GM19240 (cell line): Measurements from ENCODE around the gene EXOC6B.

Experiments used
- DNase-seq: peaks from one replicate; pipeline ENCODE4 v3.0.0; 2011; ENCODE audit warnings: low spot score; ENCODE audit not compliant: insufficient read length

EXOC6B gene

DNA sequence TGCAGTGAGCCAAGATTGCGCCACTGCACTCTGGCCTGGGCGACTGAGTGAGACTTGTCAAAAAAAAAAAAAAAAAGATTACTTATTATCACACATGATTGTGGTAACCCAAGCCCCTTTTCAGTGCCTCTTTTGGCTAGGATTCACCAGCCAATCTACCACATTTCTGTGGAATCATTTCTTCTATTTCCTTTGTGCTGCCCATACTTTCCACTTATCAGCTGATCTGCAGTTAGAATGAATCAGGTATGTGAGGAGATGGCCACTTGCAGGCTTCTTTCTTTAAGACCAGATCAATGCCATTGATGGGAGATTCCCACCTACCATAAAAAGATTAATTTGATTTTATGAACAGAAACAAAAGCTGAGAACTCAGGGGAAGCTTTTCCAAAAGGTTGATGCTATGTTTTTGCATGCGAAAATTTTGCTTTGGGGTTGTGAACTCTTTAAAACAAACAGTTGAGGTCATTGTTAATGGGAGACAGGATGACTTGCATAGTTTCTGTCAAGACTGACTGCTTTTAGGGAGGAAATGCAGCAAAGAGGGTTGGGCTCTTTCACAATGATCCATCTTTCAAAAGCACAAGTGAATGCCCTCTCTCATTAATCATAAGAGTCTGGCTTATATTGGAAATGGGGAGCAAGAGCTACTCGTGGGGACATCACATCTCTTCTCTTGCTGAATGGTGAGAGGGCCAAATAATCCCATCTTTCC lies 611.2 kb downstream of the EXOC6B start:
- no peak for DNase-seq

DNA sequence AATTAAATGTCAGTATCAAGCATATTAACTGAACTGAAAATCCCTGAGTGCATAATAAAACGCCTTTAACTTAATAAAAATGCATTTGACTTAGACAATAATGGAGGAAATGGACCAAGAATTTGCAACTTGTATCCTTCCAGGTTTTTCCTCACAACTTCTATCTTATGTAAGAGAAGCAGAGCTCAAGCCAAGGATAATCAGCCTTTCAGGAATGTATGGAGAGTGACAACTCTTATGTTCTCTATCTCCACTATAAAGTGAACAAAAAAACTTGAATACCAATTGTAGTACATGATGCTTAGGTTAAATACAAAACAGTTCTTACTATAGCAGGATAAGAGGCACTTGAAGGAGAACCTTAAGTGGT lies 613.4 kb downstream of the EXOC6B start:
- DNase-seq = no peak

DNA sequence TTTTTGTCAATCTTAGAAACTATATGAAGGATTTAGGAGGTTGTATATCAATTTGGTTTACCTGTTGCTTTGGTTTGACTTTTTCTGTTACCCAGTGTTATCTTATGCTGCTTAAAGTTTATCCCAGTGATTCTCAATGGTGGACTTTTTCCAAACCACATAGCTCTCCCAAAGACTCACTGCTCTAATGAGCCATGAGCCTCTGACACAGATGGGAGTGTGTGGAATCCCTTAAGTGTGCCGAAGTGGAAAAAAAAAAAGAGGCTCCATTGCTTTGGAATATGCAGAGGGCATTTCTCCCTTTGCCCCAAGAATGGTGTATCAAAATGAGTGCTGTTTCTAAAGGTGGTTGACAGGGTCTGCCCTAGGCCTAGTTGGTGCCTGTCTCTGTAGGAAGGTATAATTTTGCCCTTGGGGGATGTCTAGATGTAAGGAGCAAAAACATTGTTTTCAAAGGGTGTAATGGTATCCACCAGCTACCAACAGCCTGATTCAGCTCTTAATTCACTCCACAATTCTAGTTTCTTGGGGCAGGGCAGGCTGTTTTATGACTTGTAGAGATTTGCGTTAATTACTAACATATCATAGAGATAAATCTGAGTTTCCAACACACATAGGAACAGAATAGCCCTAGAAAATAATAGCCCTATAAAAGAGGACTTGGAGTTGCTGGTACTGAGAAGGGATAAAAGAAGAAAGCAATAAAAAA lies 613.9 kb downstream of the EXOC6B start:
- no peak for DNase-seq

DNA sequence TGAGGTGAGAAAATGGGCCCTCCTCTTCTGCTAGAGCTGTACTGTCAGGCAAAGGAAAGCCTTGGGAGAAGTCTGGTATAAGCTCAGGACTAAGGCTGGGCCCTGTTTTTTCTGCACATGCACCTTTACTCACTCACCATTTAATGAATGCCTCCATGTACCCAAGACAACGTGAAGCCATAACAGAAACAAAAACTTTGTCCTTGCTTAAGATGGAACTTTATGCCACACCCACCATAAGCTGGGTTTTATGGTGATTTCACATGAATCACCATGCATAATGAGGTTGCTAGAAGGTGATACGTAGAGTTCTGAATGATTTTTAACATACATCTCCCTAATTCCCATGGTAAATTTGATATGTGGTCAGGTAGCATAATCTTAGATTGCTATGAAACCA lies 614.5 kb downstream of the EXOC6B start:
- DNase-seq = no peak

DNA sequence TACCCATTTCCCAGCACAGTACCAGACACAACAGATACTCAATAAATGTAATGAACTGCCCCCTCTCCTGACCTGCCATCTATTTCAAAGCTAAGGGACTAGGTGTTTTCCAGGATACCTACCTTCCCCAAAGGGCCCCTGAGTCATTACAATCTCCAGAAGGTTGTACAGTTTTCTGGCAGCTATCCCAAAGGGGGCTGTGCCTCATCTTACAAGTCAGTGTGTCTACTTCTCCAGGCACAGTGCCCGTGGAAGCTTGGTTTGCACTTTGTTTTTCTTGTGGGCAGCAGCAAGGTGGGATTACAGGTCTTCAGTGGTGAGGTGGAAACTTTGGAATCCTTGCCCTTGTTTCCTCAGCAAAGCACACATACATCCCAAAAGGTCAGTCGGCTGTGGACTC lies 615.4 kb downstream of the EXOC6B start:
- no peak for DNase-seq

DNA sequence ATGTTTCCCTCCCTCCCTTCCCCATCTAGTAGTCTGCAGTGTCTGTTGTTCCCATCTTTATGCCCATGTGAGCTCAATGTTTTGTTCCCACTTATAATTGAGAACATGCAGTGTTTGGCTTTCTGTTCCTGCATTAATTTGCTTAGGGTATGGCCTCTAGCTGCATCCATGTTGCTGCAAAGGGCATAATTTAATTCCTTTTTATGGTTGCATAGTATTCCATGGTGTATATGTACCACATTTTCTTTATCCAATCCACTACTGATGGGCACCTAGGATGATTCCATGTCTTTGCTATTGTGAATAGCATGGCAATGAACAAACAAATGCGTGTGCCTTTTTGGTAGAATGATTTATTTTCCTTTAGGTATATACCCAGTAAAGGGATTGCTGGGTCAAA lies 617.6 kb downstream of the EXOC6B start:
- DNase-seq = no peak

DNA sequence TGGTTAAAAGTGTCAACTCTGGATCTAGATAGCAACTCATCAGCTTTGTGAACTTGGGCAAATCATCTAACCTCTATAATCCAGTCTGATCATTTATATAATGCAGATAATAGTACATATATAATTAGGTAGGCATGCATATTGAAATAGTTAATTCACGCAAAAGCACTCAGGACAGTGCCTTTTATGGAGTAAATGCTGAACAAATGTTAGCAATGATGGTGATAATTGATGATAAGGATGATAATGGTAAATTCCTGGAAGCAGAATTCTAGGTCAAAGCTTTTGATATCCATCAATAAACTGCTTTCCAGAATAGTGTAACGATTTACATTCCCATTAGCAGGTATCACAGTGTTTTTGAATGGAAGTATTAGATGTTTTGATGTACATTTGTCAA lies 618.5 kb downstream of the EXOC6B start:
- DNase-seq = no peak

DNA sequence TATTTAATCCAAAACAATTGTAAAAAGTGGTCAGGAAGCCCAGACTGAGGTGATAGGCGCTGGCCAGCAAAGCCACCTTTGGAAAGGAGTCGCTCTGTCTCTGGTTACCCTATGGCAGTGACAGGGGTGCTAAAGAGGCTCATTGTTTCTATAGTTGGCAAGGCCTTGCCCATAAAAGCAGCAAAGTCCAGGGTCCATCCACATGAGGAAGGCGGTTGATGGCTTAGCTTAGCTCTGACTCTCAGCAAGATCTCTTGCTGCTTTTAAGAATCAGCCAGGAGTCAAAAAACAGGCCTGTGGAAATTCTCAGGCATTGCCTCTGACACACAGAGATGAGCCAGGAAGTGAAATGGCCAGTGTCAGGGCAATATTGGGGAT lies 620.3 kb downstream of the EXOC6B start:
- no peak for DNase-seq

DNA sequence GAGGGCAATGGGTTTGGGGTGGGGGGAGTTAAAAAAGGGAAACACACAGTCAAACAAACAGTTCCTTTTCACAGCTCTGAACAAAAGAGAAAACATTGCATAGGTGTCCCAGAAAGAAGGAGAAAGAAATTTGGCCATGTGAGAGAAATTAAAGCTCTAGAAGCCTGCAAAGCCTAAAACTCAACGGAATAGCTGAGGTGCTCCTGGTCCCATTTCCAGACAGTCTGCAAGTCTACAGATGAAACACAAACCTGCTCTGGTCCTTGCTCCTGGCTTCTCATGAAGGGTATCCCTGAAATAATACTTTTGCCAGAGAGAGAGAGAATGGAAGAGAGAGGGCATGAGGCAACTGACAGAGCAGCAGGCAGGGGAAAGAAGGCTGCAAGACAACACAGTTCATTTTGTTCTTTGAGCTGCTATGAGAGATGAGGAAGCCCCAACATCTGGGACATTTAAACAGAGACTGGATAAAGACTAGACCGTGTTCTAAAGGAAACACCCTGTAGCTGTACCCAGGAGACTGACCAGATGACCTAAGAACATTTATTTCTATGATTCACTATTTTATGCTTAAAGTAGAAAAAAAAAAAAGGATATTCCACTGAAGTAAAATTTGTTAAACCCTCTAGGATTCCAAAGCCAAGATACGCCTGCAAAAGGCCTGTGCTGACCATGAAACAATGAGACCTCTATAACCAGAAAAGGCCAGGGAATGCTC lies 620.9 kb downstream of the EXOC6B start:
- no peak for DNase-seq

DNA sequence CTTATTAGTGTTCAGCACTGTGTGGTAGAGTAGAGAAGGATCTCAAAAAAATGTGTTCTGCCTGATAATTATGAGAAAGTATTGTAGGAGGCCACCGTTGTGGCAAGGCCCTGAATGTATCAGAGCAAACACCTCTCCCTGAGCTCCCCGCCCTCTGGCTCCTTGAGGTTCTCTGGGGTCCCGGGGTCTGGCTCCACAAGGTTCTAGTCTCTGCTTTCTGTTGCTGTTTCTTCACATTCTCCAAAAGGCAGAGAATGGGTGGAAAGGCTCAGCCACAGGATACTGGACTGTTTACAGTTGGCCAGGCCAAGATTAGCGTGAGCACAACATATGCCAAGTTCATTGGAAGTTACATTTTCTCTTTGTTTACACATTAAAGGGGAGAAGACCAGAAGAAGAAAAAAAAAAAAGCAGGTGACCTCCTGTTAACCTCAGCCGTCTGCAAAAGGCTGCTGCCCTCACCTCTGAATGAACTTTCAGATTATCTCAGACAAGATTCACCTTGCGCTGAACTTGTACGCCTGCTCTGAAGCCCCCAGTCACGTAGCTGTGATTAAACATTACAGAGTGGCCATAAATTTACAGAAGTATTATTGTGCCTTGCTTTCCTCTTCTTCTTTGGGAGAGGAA lies 621.6 kb downstream of the EXOC6B start:
- DNase-seq = no peak

DNA sequence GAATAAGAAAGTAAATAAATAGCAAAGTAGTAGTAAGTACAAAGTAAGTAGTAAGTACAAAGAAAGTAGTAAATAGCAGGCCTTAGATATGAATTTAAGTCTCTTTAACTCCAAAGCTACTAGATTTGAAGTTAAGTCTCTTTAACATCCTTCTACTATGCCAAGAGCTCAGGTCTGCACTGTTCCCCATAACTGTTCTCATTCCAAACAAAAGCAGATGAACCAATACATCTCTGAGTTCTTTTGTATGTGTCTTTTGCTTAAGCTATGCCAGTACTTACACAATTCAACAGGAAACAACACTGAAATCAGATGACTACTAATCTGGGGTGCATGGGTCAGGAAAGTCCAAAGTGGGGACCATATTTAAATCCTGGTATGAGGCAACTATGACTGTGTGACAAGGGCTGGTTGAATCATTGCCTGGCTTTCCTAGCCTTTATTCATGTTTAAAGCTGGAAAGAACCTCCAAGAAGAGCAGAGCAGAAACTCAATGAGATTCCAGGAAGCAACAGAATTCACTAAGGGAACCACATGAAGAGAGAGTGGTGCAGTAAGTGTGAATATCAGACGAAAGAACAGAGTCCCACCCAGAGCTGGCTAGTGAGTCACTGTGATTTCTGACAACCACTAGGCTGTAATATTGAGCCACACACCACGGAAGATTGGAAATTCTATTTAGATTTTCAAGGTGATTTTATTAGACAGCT lies 627.1 kb downstream of the EXOC6B start:
- no peak for DNase-seq

DNA sequence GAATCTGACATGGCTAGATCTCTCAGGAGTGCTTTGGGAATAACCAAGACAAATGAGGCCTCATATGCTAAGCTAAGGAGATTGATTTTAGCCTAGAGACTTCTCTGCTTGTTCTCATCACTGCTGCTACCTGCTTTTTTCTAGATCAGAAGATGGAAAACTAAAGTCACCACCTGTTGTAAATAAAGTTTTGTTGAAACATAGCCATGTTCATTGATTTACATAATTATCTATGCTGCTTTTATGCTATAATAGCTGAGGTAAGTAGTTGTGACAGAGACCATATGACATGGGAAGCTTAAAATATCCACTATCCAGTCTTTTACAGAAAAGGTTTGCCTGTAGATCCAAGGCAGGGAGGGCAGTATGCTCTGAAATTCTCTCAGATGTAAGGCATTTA lies 632.1 kb downstream of the EXOC6B start:
- DNase-seq = no peak

DNA sequence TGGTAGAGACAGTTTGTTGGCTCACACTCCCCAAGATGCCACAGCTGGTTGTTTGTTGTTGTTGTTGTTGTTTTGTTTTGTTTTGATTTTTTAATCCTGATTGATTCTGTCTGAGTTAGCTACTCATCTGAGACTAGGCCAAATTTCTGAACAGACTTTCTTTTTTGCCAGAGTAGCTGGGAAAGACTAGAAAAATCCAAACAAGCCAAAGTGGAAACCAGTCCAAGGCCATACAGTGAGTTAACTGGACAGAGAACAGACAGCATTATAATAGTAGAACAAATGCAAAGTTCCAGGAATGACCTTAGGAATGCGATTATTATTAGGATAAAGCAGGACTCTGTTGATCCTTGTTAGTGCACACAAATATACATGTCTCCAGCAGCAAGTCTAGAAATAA lies 634.4 kb downstream of the EXOC6B start:
- DNase-seq = no peak

DNA sequence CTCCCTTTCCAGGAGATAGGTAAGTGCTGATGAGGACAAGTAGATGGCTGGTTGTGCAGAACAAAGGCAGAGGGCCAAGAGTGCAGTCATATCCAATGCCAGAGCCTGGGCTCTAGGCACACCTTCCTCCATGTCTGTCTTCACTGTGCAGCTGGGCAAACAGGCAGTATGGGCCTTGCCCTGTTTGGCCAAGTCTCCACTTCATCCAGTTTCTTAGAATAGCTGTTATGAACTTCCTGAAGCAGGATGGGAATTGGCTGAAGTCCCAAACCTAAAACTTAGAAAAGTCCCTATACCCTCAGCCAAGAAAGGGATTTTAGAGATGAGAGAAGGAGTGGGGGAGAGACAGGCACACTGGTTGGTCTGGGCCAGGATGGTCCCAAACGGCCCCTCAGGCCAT lies 640.6 kb downstream of the EXOC6B start:
- DNase-seq = no peak

DNA sequence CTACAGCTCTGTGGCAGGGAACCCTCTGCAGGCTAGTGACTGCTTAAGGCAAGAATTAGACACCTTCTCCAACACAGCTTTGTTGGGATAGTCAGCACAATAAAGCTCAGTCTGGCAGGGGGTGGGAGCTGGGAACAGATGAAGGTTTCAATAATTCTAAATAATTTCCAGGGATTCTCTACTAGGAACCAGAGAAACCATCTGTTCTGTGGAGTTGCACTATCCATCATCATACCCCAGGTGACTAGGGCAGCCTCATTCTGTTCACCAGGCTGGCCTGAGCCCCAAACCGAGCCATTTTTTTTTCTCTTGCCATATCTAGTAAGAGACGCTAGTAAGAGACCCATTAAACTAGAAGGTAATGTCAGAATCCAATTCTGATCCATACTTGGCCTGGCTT lies 642.4 kb downstream of the EXOC6B start:
- DNase-seq = no peak

DNA sequence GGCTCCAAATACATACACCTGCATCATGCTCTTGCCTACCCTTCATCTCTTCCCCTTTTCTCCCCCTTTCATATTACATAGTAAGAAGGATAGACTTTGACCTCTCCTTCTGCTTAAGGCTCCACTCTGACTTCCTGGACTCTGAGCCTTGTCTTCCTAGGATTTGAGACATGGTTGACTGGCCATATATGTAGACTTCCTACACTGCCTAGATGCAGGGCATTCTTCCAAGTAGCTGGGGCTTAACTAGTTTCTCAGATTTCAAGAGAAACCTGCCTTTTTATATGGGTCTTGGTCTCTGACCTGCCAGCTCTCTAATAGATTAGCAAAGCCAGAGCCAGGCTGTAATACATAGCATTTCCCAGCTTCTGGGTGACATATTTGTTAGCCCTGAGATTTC lies 642.8 kb downstream of the EXOC6B start:
- no peak for DNase-seq

DNA sequence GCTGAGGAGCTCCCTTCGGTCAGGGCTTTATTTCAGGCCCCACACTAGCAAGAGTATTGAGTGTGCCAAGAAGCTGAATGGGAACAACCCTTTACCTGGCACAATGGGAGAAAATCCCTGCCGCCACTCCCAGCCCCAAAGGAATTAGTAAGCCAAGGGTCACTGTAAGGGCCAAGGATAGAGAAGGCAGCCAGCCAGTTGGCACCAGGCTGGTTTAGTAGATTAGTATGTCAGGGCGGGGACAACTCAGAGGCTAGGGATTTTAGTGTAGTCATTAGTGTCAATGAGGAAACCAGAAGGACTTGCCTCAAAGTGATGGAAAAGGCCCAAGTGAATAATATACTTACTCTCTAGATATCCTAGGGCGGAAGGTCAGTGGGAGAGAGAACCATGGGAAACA lies 643.3 kb downstream of the EXOC6B start:
- no peak for DNase-seq

DNA sequence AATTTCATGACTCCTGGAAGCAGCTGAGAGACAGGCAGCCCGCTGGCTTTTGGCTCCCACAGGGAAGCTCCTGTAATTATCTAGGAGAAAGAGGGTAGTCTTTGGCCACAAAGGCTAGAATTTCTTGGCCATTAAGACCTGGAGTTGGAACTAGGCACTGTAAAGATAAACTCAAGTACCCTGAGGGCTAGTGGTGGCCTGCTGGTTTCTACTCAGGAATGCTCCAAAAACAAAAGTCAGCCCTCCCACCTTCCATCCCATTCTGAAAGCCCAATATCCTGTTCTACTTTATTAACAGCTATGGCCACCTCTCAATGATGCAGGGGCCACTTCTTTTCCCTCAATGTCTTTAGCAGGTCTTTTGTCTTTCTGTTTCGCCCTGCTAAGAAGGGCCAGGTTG lies 644.2 kb downstream of the EXOC6B start:
- DNase-seq = no peak

DNA sequence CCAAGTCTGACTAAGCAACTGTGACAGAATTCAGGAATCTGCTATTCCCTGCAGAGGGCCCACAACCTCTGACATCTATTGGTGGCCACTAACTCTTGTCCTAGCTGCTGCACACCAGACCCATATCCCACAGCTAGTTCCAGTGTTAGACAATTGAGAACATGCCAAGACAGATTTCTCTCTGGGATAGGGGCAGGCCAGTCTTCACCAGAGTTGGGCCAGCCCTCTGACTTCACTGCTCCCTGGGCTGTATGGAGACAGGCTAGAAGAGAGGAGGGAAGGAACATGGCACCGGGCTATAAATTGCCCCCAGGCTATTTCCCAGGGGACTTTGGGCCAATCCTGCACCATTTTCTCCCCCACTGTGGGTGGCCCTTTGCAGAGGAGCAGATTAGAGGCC lies 645.5 kb downstream of the EXOC6B start:
- DNase-seq = no peak

DNA sequence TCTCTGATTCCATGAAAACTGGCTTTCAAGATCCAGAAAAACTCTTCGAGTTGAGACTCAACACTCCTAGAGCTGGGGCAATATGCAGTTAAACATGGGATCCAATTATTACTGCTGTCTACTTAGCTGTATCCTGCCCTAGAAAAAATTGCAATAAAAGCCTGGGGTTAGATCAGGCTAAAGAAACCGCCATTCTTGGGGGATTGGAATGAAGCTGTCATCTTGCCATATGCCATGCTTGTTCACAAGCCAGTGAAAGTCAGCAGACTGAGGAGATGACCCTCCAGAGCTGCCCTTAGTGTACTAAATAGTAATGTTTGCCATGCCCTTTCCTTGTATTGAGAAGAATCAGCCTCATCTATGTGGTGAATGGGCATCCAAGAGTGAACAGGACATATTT lies 647.3 kb downstream of the EXOC6B start:
- no peak for DNase-seq

DNA sequence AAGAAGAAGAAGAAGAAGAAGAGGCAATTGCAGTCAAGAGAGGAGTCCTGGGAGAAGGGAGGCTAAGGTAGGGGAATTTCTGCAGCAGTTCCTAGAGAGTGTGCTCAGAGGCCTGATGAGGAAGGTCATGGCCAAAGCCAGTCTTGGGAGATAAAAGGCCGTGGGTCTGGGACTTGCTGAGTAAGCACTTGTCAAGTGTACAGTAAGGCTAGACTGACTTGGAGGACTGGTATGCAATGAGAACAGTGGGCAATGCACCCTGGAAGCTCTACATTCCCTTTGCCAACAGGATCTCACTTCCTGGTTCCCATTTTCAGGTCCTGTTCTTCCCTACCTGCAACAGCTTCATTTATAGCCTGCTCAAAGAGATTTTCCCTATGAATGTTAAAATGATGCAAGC lies 649.6 kb downstream of the EXOC6B start:
- DNase-seq = no peak

DNA sequence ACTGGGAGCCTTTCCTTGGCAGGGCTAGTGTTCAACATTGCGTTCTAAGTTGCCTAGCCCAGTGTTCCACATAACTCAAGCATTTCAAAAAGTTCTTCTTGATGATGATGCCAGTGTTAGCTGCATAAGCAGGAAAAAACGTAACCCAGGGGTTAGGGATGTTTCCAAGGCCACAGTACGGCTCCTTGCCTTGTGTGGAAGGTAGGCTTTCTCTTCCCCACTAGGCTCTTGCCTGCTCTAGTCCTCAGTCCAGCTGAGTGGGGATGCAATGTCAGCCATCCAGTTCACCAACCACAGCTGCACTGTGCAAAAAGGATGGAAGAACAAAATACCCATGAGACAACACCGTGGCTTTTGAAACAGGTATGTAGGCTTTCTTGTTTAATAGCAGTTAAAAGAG lies 650.2 kb downstream of the EXOC6B start:
- no peak for DNase-seq
